Keratinocyte (primary cell): ENCODE data around the gene DSCAM.

Experiments used
- EZH2 ChIP-seq: IDR thresholded peaks from one replicate; pipeline ENCODE4 v1.6.1; 2012; ENCODE audit warnings: inconsistent platforms, mild to moderate bottlenecking, low read length, moderate library complexity
- TF ChIP-seq, protein P1 (sequence below), 3 experiments: IDR thresholded peaks in 1 of 3; conservative IDR thresholded peaks in 1 of 3; optimal IDR thresholded peaks in 1 of 3; 2 replicates in 2 of 3; 3 replicates in 1 of 3; pipeline versions ENCODE3 to v1.5.1; 2011; ENCODE audit warnings: low read length in 3 of 3, mild to moderate bottlenecking in 3 of 3, moderate library complexity in 2 of 3, control low read depth in 1 of 3, inconsistent platforms in 1 of 3; ENCODE audit not compliant: insufficient read depth in 2 of 3; ENCODE audit errors: extremely low read depth in 1 of 3

DNA sequence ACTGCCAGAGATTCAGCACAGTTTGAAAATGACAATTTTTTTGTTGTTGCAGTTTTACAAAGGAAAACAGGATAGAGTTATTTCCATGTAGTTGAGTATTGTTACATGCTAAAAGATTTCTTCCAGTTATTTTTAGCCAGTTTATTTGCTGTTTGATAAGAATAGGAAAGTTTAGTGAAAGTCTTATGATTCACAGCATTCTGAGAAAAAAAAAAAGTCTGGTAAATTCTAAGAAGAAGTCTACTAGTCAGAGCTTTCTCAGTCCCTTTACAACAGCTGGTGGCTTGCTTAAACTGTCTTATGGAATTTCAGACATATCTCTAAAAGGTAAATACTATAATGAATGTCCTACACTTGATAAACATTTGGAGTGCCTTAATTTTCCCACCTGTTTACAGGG is 341.7 kb downstream of the DSCAM start:
- TF ChIP-seq EZH2, result no peak
- TF ChIP-seq, protein P1, sequence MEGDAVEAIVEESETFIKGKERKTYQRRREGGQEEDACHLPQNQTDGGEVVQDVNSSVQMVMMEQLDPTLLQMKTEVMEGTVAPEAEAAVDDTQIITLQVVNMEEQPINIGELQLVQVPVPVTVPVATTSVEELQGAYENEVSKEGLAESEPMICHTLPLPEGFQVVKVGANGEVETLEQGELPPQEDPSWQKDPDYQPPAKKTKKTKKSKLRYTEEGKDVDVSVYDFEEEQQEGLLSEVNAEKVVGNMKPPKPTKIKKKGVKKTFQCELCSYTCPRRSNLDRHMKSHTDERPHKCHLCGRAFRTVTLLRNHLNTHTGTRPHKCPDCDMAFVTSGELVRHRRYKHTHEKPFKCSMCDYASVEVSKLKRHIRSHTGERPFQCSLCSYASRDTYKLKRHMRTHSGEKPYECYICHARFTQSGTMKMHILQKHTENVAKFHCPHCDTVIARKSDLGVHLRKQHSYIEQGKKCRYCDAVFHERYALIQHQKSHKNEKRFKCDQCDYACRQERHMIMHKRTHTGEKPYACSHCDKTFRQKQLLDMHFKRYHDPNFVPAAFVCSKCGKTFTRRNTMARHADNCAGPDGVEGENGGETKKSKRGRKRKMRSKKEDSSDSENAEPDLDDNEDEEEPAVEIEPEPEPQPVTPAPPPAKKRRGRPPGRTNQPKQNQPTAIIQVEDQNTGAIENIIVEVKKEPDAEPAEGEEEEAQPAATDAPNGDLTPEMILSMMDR (optimal IDR thresholded peaks at IDR 0.05 in 1 of 3, IDR thresholded peaks at IDR 0.05 in 1 of 3, conservative IDR thresholded peaks at IDR 0.05 in 1 of 3; ENCODE audit: extremely low read depth in 1 of 3, insufficient read depth in 2 of 3, low read length in 3 of 3), result no peak
